Hematopoietic multipotent progenitor cell treated with erythropoietin and hydrocortisone succinate and interleukin-3 and kit ligand, for 15 days (in vitro differentiated cells): ENCODE data around the gene SHISAL2A.

Experiments
- DNase-seq: peaks from one replicate; pipeline ENCODE4 v3.0.0-alpha.2; 2015; ENCODE audit warnings: low spot score

Gene SHISAL2A

GRCh38 chr1:52621950-52622349 is 11.0 kb upstream of the SHISAL2A start:
- DNase-seq = no peak

GRCh38 chr1:52623812-52624211 is 9.2 kb upstream of the SHISAL2A start:
- no peak for DNase-seq

GRCh38 chr1:52627028-52627427 is 5.9 kb upstream of the SHISAL2A start:
- no peak for DNase-seq

GRCh38 chr1:52628614-52629324 is 4.2 kb upstream of the SHISAL2A start:
- DNase-seq = no peak

GRCh38 chr1:52629325-52629643 is 3.7 kb upstream of the SHISAL2A start:
- DNase-seq = no peak

- DNase-seq = no peak
Observed at GRCh38 chr1:52629667-52630066, 3.3 kb upstream of the SHISAL2A start.

GRCh38 chr1:52631759-52632331 is 1.1 kb upstream of the SHISAL2A start:
- DNase-seq = no peak

GRCh38 chr1:52633291-52633754 is 355 bp downstream of the SHISAL2A start:
- DNase-seq = no peak

GRCh38 chr1:52634111-52634510 is 1.1 kb downstream of the SHISAL2A start:
- no peak for DNase-seq

- no peak for DNase-seq
Observed at GRCh38 chr1:52635321-52636089, 2.5 kb downstream of the SHISAL2A start.

GRCh38 chr1:52636721-52637695 is 4.0 kb downstream of the SHISAL2A start:
- DNase-seq = no peak

GRCh38 chr1:52637946-52638345 is 5.0 kb downstream of the SHISAL2A start:
- no peak for DNase-seq

GRCh38 chr1:52640697-52641096 is 7.7 kb downstream of the SHISAL2A start:
- DNase-seq = no peak

- no peak for DNase-seq
Observed at GRCh38 chr1:52641307-52641706, 8.3 kb downstream of the SHISAL2A start.

- no peak for DNase-seq
Observed at GRCh38 chr1:52645261-52645660, 12.3 kb downstream of the SHISAL2A start.

- no peak for DNase-seq
Observed at GRCh38 chr1:52651904-52652303, 18.9 kb downstream of the SHISAL2A start.

GRCh38 chr1:52653207-52653849 is 20.4 kb downstream of the SHISAL2A start:
- no peak for DNase-seq

GRCh38 chr1:52654063-52654462 is 21.1 kb downstream of the SHISAL2A start:
- DNase-seq = no peak

GRCh38 chr1:52657702-52658101 is 24.7 kb downstream of the SHISAL2A start:
- DNase-seq = no peak

GRCh38 chr1:52658795-52659194 is 25.8 kb downstream of the SHISAL2A start:
- no peak for DNase-seq

- no peak for DNase-seq
Observed at GRCh38 chr1:52659356-52659755, 26.4 kb downstream of the SHISAL2A start.
